Measurements from ENCODE around the gene PCSK5. TPM values are rescaled to one million over a fixed set of nuclear protein-coding genes. Genes with fewer than 3 reads are reported as not detected.

Gene PCSK5
- total RNA-seq, 2 donors from 2014 or later, result 2.4 to 32.2 TPM

DNA sequence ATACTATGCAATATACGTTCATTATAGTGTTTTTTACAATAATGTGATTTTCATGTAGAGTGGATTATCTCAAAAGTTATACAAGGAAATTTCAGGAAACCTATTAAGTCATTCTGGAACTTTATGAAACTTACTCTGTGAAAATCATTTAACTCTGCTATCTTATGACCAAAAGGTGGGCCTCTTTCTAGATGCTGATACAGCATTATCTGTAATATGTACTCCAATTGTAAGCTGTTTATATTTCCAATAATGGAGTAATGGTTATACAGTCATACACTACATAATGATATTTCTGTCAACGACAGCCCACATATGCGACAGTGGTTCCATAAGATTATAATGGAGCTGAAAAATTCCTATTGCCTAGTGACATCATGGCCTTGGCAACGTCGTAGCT, 18.8 kb upstream of the PCSK5 start:
- Histone ChIP-seq H3K4me3 (no peak overlapping the region), H3K27me3 (replicated peaks; ENCODE audit: insufficient read depth) (no peaks in the 10 kb centered on the region), H3K27ac (no peak overlapping the region), H3K9me3 (no peaks in the 10 kb centered on the region), H3K36me3 (no peaks in the 10 kb centered on the region), H3K4me1 (replicated peaks) (no peaks in the 10 kb centered on the region)
- no peak for TF ChIP-seq POLR2A (IDR thresholded peaks at IDR 0.05)
- TF ChIP-seq, protein P1, sequence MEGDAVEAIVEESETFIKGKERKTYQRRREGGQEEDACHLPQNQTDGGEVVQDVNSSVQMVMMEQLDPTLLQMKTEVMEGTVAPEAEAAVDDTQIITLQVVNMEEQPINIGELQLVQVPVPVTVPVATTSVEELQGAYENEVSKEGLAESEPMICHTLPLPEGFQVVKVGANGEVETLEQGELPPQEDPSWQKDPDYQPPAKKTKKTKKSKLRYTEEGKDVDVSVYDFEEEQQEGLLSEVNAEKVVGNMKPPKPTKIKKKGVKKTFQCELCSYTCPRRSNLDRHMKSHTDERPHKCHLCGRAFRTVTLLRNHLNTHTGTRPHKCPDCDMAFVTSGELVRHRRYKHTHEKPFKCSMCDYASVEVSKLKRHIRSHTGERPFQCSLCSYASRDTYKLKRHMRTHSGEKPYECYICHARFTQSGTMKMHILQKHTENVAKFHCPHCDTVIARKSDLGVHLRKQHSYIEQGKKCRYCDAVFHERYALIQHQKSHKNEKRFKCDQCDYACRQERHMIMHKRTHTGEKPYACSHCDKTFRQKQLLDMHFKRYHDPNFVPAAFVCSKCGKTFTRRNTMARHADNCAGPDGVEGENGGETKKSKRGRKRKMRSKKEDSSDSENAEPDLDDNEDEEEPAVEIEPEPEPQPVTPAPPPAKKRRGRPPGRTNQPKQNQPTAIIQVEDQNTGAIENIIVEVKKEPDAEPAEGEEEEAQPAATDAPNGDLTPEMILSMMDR (IDR thresholded peaks at IDR 0.05), result no peak
- no peak for TF ChIP-seq POLR2AphosphoS5 (IDR thresholded peaks at IDR 0.05)
- DNase-seq (ENCODE audit: low spot score), result no peak
- intact Hi-C loops (cut with DNase I), result no loop called here
- WGBS, result 90% methylated on average over 5 of the region's 5 CpGs

DNA sequence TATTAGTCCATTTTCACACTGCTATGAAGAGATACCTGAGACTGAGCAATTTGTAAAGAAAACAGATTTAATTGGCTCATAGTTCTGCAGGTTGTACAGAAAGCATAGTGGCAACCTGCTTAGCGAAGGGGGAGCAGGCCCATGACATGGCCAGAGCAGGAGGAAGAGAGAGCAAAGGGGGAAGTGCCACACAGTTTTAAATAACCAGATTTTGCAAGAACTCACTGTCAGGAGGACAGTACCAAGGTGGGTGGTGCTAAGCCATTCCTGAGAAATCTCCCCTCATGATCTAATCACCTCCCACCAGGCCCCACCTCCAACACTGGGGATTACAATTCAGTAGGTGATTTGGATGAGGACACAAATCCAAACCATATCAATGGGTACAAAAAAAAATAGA, 16.8 kb upstream of the PCSK5 start:
- H3K9me3 ChIP-seq, result no peaks in the 10 kb centered on the region
- 91% methylated on average over 1 of the region's 1 CpG for WGBS
- no peak for DNase-seq (ENCODE audit: low spot score)
- intact Hi-C loops (cut with DNase I), result no loop called here
- no peak overlapping the region for H3K4me3 ChIP-seq
- no peaks in the 10 kb centered on the region for H3K27me3 ChIP-seq (replicated peaks; ENCODE audit: insufficient read depth)
- no peak overlapping the region for H3K27ac ChIP-seq
- no peaks in the 10 kb centered on the region for H3K36me3 ChIP-seq
- TF ChIP-seq POLR2A (IDR thresholded peaks at IDR 0.05), result no peak
- TF ChIP-seq POLR2AphosphoS5 (IDR thresholded peaks at IDR 0.05), result no peak
- TF ChIP-seq, protein P1 (IDR thresholded peaks at IDR 0.05), result no peak
- H3K4me1 ChIP-seq (replicated peaks), result no peaks in the 10 kb centered on the region

DNA sequence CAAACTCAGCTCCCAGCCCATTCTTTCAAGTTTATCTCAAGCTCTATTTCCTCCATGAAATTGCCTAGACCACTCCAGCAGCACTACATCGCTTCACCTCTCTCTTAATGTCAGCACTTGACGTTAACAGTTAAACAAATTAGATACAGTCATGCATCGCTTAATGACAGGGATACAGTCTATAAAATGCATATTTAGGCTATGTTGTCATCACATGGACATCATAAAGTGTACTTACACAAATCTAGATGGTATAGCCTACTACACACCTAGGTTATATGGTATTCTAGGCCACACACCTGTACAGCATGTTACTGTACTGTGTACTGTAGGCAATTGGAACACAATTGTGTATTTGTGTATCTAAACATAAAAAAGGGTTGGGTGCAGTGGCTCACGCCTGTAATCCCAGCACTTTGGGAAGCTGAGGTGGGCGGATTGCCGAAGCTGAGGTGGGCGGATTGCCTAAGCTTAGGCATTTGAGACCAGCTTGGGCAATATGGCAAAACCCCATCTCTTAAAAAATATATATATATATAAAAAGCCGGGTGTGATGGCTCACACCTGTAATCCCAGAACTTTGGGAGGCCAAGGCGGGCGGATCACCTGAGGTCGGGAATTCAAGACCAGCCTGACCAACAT, 13.4 kb upstream of the PCSK5 start:
- no peak overlapping the region for H3K27ac ChIP-seq
- H3K4me3 ChIP-seq, result no peak overlapping the region
- TF ChIP-seq, protein P1 (IDR thresholded peaks at IDR 0.05), result no peak
- TF ChIP-seq POLR2AphosphoS5 (IDR thresholded peaks at IDR 0.05) (no peak), POLR2A (IDR thresholded peaks at IDR 0.05) (no peak)
- no peaks in the 10 kb centered on the region for H3K4me1 ChIP-seq (replicated peaks)
- H3K27me3 ChIP-seq (replicated peaks; ENCODE audit: insufficient read depth), result no peaks in the 10 kb centered on the region
- no peaks in the 10 kb centered on the region for H3K36me3 ChIP-seq
- no peaks in the 10 kb centered on the region for H3K9me3 ChIP-seq
- no peak for DNase-seq (ENCODE audit: low spot score)
- intact Hi-C loops (cut with DNase I), result no loop called here
- WGBS, result 88% methylated on average over 11 of the region's 11 CpGs

DNA sequence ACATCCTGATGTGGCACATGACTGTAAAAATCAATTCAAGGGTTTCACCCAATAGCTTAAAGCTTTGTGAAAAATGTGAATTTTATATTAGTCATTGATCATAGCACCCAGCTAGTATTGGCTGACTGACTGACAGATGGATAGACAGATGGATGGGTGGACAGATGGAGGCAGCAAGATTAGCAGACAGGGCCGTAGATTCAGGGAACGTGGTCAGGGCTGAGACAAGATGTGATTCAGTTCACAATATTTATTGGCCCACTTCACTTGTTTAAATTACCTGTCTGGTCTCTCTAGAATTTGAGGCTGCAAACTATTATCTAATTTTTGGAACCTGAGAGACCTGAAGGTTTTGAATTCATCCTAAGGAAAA, 12.0 kb upstream of the PCSK5 start:
- Histone ChIP-seq H3K36me3 (no peaks in the 10 kb centered on the region), H3K27ac (no peak overlapping the region), H3K4me3 (no peak overlapping the region), H3K27me3 (replicated peaks; ENCODE audit: insufficient read depth) (no peaks in the 10 kb centered on the region), H3K4me1 (replicated peaks) (no peaks in the 10 kb centered on the region), H3K9me3 (no peaks in the 10 kb centered on the region)
- no peak for DNase-seq (ENCODE audit: low spot score)
- TF ChIP-seq, protein P1 (IDR thresholded peaks at IDR 0.05), result no peak
- TF ChIP-seq POLR2AphosphoS5 (IDR thresholded peaks at IDR 0.05) (no peak), POLR2A (IDR thresholded peaks at IDR 0.05) (no peak)
- intact Hi-C loops (cut with DNase I), result no loop called here
- 77% methylated on average over 2 of the region's 2 CpGs for WGBS

DNA sequence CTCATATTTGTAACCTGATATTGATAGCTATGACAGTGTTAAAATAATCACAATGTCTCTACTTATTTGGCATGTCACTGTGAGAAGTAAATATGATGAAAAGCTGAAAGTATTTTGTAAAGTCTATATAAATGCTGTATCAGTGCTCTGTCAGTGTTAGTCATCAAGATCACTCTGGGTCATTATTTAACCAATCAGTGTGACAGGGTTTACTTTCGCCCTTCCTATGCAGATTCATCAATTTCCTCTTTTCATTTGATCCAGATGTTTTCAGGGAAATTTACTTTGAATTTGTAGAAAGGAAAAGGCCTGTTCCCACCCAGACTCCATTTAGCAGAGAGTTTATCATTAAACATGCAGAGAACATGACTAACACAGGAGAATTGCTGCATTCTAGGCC, 9.9 kb upstream of the PCSK5 start:
- no peak for DNase-seq (ENCODE audit: low spot score)
- TF ChIP-seq, protein P1 (IDR thresholded peaks at IDR 0.05), result no peak
- TF ChIP-seq POLR2AphosphoS5 (IDR thresholded peaks at IDR 0.05) (no peak), POLR2A (IDR thresholded peaks at IDR 0.05) (no peak)
- H3K4me3 ChIP-seq, result no peak overlapping the region
- H3K27me3 ChIP-seq (replicated peaks; ENCODE audit: insufficient read depth), result no peaks in the 10 kb centered on the region
- 78% methylated on average over 1 of the region's 1 CpG for WGBS
- no peaks in the 10 kb centered on the region for H3K36me3 ChIP-seq
- H3K27ac ChIP-seq, result no peak overlapping the region
- intact Hi-C loops (cut with DNase I), result no loop called here
- no peaks in the 10 kb centered on the region for H3K4me1 ChIP-seq (replicated peaks)
- no peaks in the 10 kb centered on the region for H3K9me3 ChIP-seq

All from prostate gland (tissue), 2 donors.